Iris pigment epithelial cell (primary cell): ENCODE data around the gene SLC7A14.

ENCODE experiments used
- DNase-seq: peaks from one replicate; pipeline ENCODE4 v3.0.0-alpha.2; 2011; ENCODE audit warnings: low read depth

SLC7A14 gene

GRCh38 chr3:170497207-170498095 lies 88.4 kb downstream of the SLC7A14 start:
- DNase-seq = no peak

GRCh38 chr3:170496868-170497140 lies 89.1 kb downstream of the SLC7A14 start:
- no peak for DNase-seq

- DNase-seq = no peak
Observed at GRCh38 chr3:170496026-170496867, 89.6 kb downstream of the SLC7A14 start.

GRCh38 chr3:170494766-170495165 lies 91.1 kb downstream of the SLC7A14 start:
- DNase-seq = peak; percentile 46

- peak; percentile 83 for DNase-seq
Observed at GRCh38 chr3:170493712-170494182, 92.1 kb downstream of the SLC7A14 start.

GRCh38 chr3:170491901-170492300 lies 94.0 kb downstream of the SLC7A14 start:
- DNase-seq = no peak

- DNase-seq = no peak
Observed at GRCh38 chr3:170490828-170491560, 94.9 kb downstream of the SLC7A14 start.

- DNase-seq = peak; percentile 81
Observed at GRCh38 chr3:170488802-170489201, 97.1 kb downstream of the SLC7A14 start.

- no peak for DNase-seq
Observed at GRCh38 chr3:170487031-170487430, 98.8 kb downstream of the SLC7A14 start.

GRCh38 chr3:170486398-170486797 lies 99.5 kb downstream of the SLC7A14 start:
- DNase-seq = no peak

- no peak for DNase-seq
Observed at GRCh38 chr3:170485696-170486095, 100.2 kb downstream of the SLC7A14 start.

GRCh38 chr3:170485294-170485693 lies 100.6 kb downstream of the SLC7A14 start:
- no peak for DNase-seq

- DNase-seq = no peak
Observed at GRCh38 chr3:170484869-170485268, 101.0 kb downstream of the SLC7A14 start.

GRCh38 chr3:170483485-170484262 lies 102.2 kb downstream of the SLC7A14 start:
- peak; percentile 32 for DNase-seq

- DNase-seq = no peak
Observed at GRCh38 chr3:170482199-170482598, 103.7 kb downstream of the SLC7A14 start.

GRCh38 chr3:170480111-170480510 lies 105.8 kb downstream of the SLC7A14 start:
- DNase-seq = no peak

- DNase-seq = no peak
Observed at GRCh38 chr3:170477395-170477794, 108.5 kb downstream of the SLC7A14 start.

- no peak for DNase-seq
Observed at GRCh38 chr3:170476291-170476690, 109.6 kb downstream of the SLC7A14 start.

GRCh38 chr3:170475092-170475685 lies 110.7 kb downstream of the SLC7A14 start:
- DNase-seq = no peak

GRCh38 chr3:170473358-170473757 lies 112.5 kb downstream of the SLC7A14 start:
- no peak for DNase-seq

- DNase-seq = no peak
Observed at GRCh38 chr3:170471149-170471548, 114.7 kb downstream of the SLC7A14 start.
